Measurements from ENCODE around the gene AMZ1. TPM values are rescaled to one million over a fixed set of nuclear protein-coding genes. Genes with fewer than 3 reads are reported as not detected.
A peak's percentile ranks its signal among the peaks of the same experiment; 100 is the strongest.

AMZ1 gene
- total RNA-seq, 1 donor = 14.2 TPM

DNA sequence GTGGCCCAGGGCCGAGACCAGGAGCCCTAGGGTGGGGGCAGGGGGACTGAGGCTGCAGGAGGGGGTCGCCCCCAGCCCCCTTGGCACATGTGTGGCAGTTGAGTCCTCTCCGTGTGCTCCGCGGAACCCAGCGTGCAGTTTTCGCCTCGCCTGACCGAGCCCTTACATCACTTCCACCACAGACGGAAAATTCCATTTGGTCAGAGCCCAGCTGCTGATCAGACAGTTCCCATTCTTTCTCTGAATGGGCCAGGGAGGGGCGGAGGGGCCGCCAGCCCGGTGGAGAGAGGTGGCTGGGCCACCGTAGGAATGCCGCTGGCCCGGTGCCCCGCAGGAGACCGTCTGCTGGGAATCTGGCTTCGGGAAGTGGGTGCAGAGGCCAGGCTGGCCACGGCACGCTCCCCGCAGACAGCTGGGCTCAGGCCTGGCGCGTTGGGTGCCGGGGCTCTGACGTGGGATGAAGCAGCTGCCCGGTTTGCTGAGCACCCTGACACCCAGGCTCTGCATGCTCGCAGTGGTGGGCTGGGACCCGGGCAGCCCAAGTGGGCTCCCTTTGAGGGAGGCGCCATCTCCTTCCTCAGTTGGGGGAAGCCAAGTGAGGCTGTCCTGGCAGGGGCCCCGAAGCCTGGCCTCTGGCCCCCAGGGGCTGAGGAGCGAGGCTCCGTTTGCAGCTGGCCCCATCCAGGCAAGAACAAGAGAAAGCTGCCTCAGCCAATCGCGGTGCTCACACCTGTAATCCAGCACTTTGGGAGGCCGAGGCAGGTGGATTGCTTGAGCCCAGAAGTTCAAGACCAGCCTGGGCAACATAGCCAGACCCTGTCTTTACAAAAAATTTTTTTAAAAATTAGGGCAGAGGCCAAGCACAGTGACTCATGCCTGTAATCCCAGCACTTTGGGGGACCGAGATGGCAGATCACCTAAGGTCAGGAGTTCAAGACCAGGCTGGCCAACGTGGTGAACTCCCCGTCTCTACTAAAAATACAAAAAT lies 46.3 kb upstream of the AMZ1 start:
- no peak overlapping the region for H3K4me3 ChIP-seq (ENCODE audit: low read depth, low read length)
- DNase-seq (ENCODE audit: low read depth) = peak; percentile 99
- TF ChIP-seq, protein P1, sequence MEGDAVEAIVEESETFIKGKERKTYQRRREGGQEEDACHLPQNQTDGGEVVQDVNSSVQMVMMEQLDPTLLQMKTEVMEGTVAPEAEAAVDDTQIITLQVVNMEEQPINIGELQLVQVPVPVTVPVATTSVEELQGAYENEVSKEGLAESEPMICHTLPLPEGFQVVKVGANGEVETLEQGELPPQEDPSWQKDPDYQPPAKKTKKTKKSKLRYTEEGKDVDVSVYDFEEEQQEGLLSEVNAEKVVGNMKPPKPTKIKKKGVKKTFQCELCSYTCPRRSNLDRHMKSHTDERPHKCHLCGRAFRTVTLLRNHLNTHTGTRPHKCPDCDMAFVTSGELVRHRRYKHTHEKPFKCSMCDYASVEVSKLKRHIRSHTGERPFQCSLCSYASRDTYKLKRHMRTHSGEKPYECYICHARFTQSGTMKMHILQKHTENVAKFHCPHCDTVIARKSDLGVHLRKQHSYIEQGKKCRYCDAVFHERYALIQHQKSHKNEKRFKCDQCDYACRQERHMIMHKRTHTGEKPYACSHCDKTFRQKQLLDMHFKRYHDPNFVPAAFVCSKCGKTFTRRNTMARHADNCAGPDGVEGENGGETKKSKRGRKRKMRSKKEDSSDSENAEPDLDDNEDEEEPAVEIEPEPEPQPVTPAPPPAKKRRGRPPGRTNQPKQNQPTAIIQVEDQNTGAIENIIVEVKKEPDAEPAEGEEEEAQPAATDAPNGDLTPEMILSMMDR (IDR thresholded peaks at IDR 0.05; ENCODE audit: insufficient read depth, low read depth, low read length) = no peak

DNA sequence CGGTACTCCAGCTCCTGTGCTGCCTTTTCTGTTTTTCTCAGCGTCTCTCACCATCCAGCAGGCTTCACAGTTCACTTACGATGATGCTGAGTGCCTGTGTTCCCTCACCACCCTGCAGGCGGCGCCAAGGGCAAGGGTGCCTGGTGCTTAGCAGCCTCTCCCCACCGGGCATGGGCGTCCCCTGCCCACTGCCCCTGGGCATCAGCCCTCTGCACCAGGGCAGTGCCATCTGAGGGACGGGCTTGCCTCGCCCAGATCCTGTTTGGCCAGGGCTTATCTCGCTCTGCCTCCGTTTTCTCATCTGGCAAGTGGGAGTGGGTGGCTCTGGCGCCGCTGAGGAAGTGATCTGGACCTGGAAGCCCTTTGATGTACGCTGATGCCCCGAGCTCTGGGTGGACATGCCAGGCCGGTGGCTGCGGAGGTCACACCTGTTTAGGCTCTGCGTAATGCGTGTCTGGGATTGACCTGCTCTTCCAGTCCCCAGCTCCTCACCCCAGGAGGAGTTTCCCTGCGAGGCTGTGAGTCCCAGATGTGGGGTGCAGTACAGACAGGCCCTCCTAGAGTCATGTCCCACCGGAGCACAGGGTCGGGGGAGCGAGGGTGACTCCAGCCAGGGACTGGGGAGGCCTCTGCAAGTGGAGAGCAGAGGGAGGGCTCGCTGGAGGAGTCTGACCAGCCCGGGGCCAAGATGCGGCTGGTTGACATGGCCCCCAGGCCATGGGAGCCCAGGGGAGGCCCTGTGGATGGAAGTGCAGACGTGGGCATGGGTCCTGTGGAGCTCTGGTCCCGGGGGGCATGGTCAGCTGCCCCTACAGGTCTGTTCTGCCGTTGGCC lies 44.4 kb upstream of the AMZ1 start:
- TF ChIP-seq, protein P1 (IDR thresholded peaks at IDR 0.05; ENCODE audit: insufficient read depth, low read depth, low read length) = no peak
- DNase-seq (ENCODE audit: low read depth) = no peak
- H3K4me3 ChIP-seq (ENCODE audit: low read depth, low read length) = no peak overlapping the region

DNA sequence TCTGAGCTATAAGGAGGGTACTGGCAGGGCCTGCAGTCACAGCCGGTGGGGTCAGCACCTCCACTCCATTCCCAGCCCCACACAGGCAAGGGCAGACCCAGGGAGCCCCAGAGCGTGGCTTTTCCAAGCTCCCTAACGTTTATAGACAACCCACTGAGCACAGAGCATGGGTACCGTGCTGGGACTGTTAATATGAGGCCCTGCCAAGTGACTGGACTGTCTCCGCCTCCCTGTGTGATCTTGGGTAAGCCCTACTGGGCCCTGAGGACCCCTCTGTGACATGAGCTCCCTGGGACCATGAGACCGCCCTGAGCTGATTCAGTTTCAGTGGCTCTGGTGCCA lies 43.8 kb upstream of the AMZ1 start:
- no peak overlapping the region for H3K4me3 ChIP-seq (ENCODE audit: low read depth, low read length)
- no peak for DNase-seq (ENCODE audit: low read depth)
- TF ChIP-seq, protein P1 (IDR thresholded peaks at IDR 0.05; ENCODE audit: insufficient read depth, low read depth, low read length) = no peak

DNA sequence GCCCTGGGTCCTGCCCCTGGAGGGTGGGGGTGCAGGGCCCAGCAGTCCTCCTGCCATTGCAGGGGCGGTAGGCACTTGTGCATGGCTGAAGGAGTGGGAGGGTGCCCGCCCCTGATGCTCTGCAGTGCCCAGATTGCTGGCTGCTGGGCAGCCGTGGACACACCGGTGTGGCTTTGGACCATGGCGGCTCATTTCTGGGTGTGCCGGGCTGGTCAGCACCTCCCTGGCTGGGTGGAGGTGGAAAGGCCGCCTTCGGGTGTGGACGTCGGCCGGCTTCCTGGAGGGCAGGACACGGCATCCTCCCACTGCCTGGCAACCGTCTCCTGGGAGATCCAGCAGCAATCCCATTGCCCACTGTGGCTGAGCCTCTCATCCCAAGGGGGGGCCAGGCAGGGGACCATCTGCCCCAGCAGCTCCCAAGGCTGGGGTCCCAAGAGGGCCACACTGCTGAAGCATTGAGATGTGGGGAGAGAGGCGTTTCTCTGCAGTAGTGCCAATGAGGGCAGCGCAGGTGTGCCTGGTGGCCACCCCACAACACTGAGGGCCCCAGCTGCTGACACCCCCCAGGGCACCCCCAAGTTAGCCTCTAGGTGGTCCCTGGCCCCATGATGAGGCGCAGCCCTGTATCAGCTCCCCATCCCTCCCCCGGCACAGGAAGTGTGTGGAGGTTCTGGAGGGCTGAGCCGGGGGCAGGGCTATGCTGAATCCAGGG lies 43.3 kb upstream of the AMZ1 start:
- no peak for DNase-seq (ENCODE audit: low read depth)
- TF ChIP-seq, protein P1 (IDR thresholded peaks at IDR 0.05; ENCODE audit: insufficient read depth, low read depth, low read length) = no peak
- no peak overlapping the region for H3K4me3 ChIP-seq (ENCODE audit: low read depth, low read length)

DNA sequence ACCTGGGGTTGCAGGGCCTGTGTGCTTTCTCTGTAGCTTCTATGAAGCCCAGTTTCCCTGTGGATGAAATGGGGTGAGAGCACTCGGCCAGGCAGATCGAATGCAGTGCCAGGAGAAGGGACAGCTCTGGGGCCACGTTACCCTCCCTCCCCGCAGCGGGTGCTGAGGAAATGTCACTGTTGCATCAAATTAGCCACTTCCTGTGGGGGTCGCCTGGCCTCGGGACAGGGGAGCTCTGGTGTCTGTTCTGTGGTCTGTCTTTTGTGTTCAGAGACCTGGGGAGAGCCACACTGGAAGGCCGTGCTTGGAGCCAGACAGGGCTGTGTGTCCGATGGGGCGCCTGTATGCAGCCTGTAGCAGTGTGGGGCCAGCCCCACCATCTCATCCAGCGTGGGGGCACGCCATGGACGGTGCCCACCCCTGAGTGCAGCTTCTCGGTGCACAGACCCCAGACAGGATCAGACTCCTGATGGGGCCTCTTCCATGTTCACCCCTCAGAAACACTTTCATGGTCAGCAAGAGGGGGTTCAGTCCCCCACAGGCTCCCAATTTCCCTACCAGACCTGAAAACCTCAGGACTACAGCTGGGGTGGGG lies 42.6 kb upstream of the AMZ1 start:
- DNase-seq (ENCODE audit: low read depth) = peak; percentile 44

DNA sequence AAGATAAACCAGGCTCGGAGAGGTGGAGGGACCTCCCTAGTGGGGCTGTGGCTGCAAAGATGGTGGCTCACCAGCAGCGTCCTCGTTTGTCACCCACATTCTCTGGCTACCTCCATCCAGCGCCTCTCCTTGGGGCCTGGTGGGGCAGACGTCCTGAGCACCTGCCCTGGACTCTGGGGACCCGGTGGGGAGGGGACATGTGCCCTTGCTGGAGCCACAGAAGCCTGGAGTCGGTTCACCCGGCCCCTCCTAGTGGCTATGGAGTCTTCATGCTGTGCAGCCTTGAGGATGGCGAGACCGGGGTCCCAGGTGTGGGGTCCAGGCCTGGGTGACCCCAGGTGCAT lies 41.7 kb upstream of the AMZ1 start:
- no peak overlapping the region for H3K4me3 ChIP-seq (ENCODE audit: low read depth, low read length)
- DNase-seq (ENCODE audit: low read depth) = no peak
- TF ChIP-seq, protein P1 (IDR thresholded peaks at IDR 0.05; ENCODE audit: insufficient read depth, low read depth, low read length) = no peak

More for the DNA sequence above, 42.6 kb upstream of the AMZ1 start:
- TF ChIP-seq, protein P1 (IDR thresholded peaks at IDR 0.05; ENCODE audit: insufficient read depth, low read depth, low read length) = no peak
- no peak overlapping the region for H3K4me3 ChIP-seq (ENCODE audit: low read depth, low read length)
